Prostate gland (tissue), 2 donors: Measurements from ENCODE around the gene UCN2. TPM values are rescaled to one million over a fixed set of nuclear protein-coding genes. Genes with fewer than 3 reads are reported as not detected.

Experiments
- DNase-seq: peaks from one replicate; pipeline ENCODE4 v3.0.0-alpha.2; 2019; ENCODE audit warnings: low spot score
- H3K27ac ChIP-seq, 2 donors: fragments of 200-600 bp; sonication (generic); 2 replicates each; pipeline ENCODE4 v1.5.1; 2017 to 2019
- H3K27me3 ChIP-seq: fragments of 200-600 bp; sonication (generic); replicated peaks from 2 replicates; pipeline ENCODE4 v1.5.1; 2019; ENCODE audit not compliant: insufficient read depth
- H3K36me3 ChIP-seq, 2 donors: fragments of 200-600 bp; sonication (generic); 1 replicate in 1 of 2; 2 replicates in 1 of 2; pipeline versions ENCODE4 v1.5.1 to v1.8.1; 2017 to 2019
- H3K4me1 ChIP-seq: fragments of 200-600 bp; sonication (generic); replicated peaks from 2 replicates; pipeline ENCODE4 v1.5.1; 2019
- H3K4me3 ChIP-seq, 2 donors: fragments of 200-600 bp; sonication (generic); 2 replicates each; pipeline ENCODE4 v1.5.1; 2017 to 2019
- H3K9me3 ChIP-seq: fragments of 200-600 bp; sonication (generic); 2 replicates; pipeline ENCODE4 v1.5.1; 2017
- POLR2A ChIP-seq: fragments of 450-650 bp; IDR thresholded peaks from one replicate; pipeline ENCODE4 v1.6.1; 2016; ENCODE audit warnings: antibody characterized with exemption, mild to moderate bottlenecking
- POLR2AphosphoS5 ChIP-seq: sonication (generic); formaldehyde crosslinking; IDR thresholded peaks from one replicate; pipeline ENCODE4 v1.6.1; 2017; ENCODE audit warnings: antibody characterized with exemption
- WGBS: methylation state at CpG from one replicate; pipeline ENCODE4 v1.1.5; 2018; 5-methylcytosine and 5-hydroxymethylcytosine counted together
- intact Hi-C: fragments of 100-400 bp; cut with DNase I; formaldehyde crosslinking; loops from one replicate; pipeline ENCODE4 v1.14.2; 2022
- microRNA counts, 2 donors: library from miRNA; unstranded; fragments of <30 nt; microRNA quantifications; one replicate each; lab custom pipeline; 2016 to 2017
- microRNA-seq: library from miRNA; unstranded; fragments of <30 nt; microRNA quantifications from one replicate; pipeline ENCODE4, GENCODE V29; 2016
- small RNA-seq, 2 donors: library from RNA; depleted of rRNA; stranded (forward); fragments of <200 nt; gene quantifications; one replicate each; pipeline ENCODE3, GENCODE V24; 2016
- total RNA-seq, 2 donors: library from RNA; depleted of rRNA; stranded (reverse); fragments of >200 nt; gene quantifications; one replicate each; pipeline ENCODE4 v1.1.0, GENCODE V29; 2016
- TF ChIP-seq, protein P1 (sequence below), 4 experiments: fragments of 200-600 bp in 2 of 4; fragments of 450-650 bp in 2 of 4; sonication (generic) in 2 of 4; IDR thresholded peaks; 1 replicate in 3 of 4; 2 replicates in 1 of 4; pipeline ENCODE4 v1.5.1; 2016 to 2019; ENCODE audit warnings: antibody characterized with exemption in 4 of 4, mild to moderate bottlenecking in 2 of 4, moderate library complexity in 2 of 4

The UCN2 gene
- total RNA-seq, 2 donors from 2014 or later, result 0.85 to 1.6 TPM

DNA sequence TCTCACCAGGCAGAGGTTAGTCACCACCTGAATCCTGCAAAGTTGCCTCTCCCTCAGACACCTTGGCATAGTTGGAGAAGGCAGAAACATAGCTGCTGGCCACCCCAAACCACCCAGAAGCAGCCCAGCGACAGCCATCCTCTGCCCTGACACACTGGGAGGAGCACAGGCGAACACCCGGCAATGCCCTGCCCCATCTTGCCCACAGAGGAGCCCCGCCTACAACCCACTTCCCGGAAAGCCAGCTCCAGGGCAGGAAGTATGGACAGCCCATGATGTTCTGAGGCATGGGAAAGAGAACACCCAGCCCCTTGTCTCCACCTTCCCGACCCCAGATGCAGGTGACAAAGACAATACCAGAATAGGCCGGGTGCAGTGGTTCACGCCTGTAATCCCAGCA is 47.0 kb downstream of the UCN2 start:
- no peaks in the 10 kb centered on the region for H3K36me3 ChIP-seq
- H3K4me1 ChIP-seq, result no peaks in the 10 kb centered on the region
- no peak for DNase-seq
- no peaks in the 10 kb centered on the region for H3K9me3 ChIP-seq
- no peak overlapping the region for H3K27ac ChIP-seq
- no peak overlapping the region for H3K4me3 ChIP-seq
- 79% methylated on average over 8 of the region's 8 CpGs for WGBS
- intact Hi-C loops, result no loop called here
- TF ChIP-seq POLR2AphosphoS5, result no peak
- no peak for TF ChIP-seq POLR2A
- TF ChIP-seq, protein P1, sequence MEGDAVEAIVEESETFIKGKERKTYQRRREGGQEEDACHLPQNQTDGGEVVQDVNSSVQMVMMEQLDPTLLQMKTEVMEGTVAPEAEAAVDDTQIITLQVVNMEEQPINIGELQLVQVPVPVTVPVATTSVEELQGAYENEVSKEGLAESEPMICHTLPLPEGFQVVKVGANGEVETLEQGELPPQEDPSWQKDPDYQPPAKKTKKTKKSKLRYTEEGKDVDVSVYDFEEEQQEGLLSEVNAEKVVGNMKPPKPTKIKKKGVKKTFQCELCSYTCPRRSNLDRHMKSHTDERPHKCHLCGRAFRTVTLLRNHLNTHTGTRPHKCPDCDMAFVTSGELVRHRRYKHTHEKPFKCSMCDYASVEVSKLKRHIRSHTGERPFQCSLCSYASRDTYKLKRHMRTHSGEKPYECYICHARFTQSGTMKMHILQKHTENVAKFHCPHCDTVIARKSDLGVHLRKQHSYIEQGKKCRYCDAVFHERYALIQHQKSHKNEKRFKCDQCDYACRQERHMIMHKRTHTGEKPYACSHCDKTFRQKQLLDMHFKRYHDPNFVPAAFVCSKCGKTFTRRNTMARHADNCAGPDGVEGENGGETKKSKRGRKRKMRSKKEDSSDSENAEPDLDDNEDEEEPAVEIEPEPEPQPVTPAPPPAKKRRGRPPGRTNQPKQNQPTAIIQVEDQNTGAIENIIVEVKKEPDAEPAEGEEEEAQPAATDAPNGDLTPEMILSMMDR (IDR thresholded peaks at IDR 0.05), result no peak
- no peaks in the 10 kb centered on the region for H3K27me3 ChIP-seq

DNA sequence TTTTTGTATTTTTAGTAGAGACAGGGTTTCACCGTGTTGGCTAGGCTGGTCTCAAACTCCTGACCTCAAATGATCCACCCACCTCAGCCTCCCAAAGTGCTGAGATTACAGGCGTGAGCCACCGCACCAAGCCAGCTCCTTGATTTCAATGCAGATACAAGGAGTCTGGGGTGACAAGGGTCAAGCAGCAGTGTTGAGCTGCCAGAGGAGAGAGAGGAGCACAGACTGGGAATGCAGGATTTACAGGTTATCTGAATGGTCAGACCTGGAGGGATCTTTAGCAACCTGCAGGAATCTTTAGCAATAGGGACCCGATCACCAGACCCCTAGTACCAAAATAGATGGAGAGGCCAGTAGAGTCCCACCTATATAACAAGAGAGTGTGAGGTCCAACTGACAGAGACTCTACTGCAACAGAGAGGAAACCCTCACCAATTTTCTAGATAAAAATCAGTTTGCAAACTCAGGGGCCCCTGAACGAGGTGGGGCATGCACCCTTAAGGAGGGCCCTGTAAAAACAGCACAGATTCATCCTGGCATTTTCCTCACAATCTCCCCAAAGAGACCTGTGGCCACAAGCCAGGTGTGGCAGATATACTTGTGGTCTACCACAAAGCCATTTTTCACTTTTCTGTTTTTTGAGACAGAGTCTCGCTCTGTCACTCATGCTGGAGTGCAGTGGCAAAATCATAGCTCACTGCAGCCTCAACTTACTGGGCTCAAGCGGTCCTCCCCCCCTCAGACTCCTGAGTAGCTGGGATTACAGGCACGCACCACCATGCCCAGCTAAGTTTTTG is 49.0 kb downstream of the UCN2 start:
- Histone ChIP-seq H3K36me3 (no peaks in the 10 kb centered on the region), H3K27ac (no peak overlapping the region), H3K4me3 (no peak overlapping the region), H3K27me3 (no peaks in the 10 kb centered on the region), H3K9me3 (no peaks in the 10 kb centered on the region), H3K4me1 (no peaks in the 10 kb centered on the region)
- DNase-seq, result no peak
- intact Hi-C loops, result no loop called here
- TF ChIP-seq POLR2A (no peak), POLR2AphosphoS5 (no peak)
- TF ChIP-seq, protein P1 (IDR thresholded peaks at IDR 0.05), result no peak
- 96% methylated on average over 8 of the region's 8 CpGs for WGBS

MicroRNA genes within 50 kb of the gene (microRNA counts, 767-probe panel; counts per million panel counts)
- microRNA hsa-miR-711 (lab: Ali Mortazavi, UCI), result 0 to 431 counts per million in 2 donors

Small RNAs within 50 kb of the gene (microRNA-seq; reads per million reads assigned to microRNA genes)
- gene MIR6823, result not detected
- gene MIR711, result not detected

Small RNAs within 50 kb of the gene (small RNA-seq; reads per million reads assigned to genes)
- gene MIR6823, result 0 reads per million in 2 donors

Other genes starting within 250 kb of the UCN2 start
- 1 to 10 TPM in 1 of 2 donors, not detected in 1; 4.9 TPM for gene SPINK8, start 230.1 kb downstream of the UCN2 start, total RNA-seq
- under 1 TPM in 1 of 2 donors, not detected in 1; 0.68 TPM for gene FBXW12, start 191.6 kb downstream of the UCN2 start, total RNA-seq
- 100 to 1,000 TPM; 115 to 182 TPM for gene PLXNB1, start 133.7 kb downstream of the UCN2 start, total RNA-seq
- gene CCDC51, start 123.7 kb downstream of the UCN2 start, total RNA-seq, result 10 to 100 TPM; 12.7 to 14.8 TPM
- gene TMA7, start 123.5 kb downstream of the UCN2 start, total RNA-seq, result 100 to 1,000 TPM; 310 to 446 TPM
- gene ATRIP, start 117.0 kb downstream of the UCN2 start, total RNA-seq, result 10 to 100 TPM in 1 of 2 donors, 1 to 10 TPM in 1; 7.7 to 16.5 TPM
- gene SHISA5, start 59.6 kb downstream of the UCN2 start, total RNA-seq, result 100 to 1,000 TPM; 152 to 231 TPM
- 10 to 100 TPM in 1 of 2 donors, 1 to 10 TPM in 1; 9.9 to 89.0 TPM for gene PFKFB4, start 7.0 kb downstream of the UCN2 start, total RNA-seq
- 10 to 100 TPM; 84.8 to 92.6 TPM for gene COL7A1, start 31.5 kb upstream of the UCN2 start, total RNA-seq
- 100 to 1,000 TPM; 239 to 251 TPM for gene UQCRC1, start 45.9 kb upstream of the UCN2 start, total RNA-seq
- gene TMEM89, start 58.0 kb upstream of the UCN2 start, total RNA-seq, result 1 to 10 TPM in 1 of 2 donors, not detected in 1; 1.9 TPM
- 10 to 100 TPM; 18.4 to 30.0 TPM for gene SLC26A6, start 71.7 kb upstream of the UCN2 start, total RNA-seq
- 1 to 10 TPM in 1 of 2 donors, under 1 TPM in 1; 0.41 to 6.4 TPM for gene CELSR3, start 99.1 kb upstream of the UCN2 start, total RNA-seq
- gene NCKIPSD, start 122.1 kb upstream of the UCN2 start, total RNA-seq, result 10 to 100 TPM; 32.9 to 83.3 TPM
- gene IP6K2, start 153.4 kb upstream of the UCN2 start, total RNA-seq, result 100 to 1,000 TPM; 112 to 165 TPM